Panc1 (cell line): ENCODE measurements around the gene ANTXR2. TPM values are rescaled to one million over a fixed set of nuclear protein-coding genes. Genes with fewer than 3 reads are reported as not detected.
A peak's percentile ranks its signal among the peaks of the same experiment; 100 is the strongest.
"Not testable (repeated sequence)": the region's sequence is repeated elsewhere in the genome, so short reads cannot be mapped to it uniquely, and the experiment has no call there.

Source experiments
- ATAC-seq: fragments of 200-7000 bp; cut with Tn5 transposase; 2 replicates; pipeline ENCODE4 v1.9.1; 2020; ENCODE audit warnings: mild to moderate bottlenecking, moderate library complexity
- Bru-seq: library from RNA; stranded (reverse); fragments of 400-500 nt; gene quantifications from one replicate; lab custom pipeline; 2021; lab: Mats Ljungman, UMichigan
- BruChase-seq, 2 experiments: library from RNA; stranded (reverse); fragments of 400-500 nt; gene quantifications; one replicate each; lab custom pipeline; 2021; lab: Mats Ljungman, UMichigan
- BruUV-seq: library from RNA; stranded (reverse); fragments of 400-500 nt; replicated peaks from 2 replicates; lab custom pipeline; 2021; lab: Mats Ljungman, UMichigan
- CTCF ChIA-PET: fragments of 300-600 bp; sonication (Branson Sonifier 250); formaldehyde crosslinking; loops from one replicate; lab custom pipeline; 2022; ENCODE audit warnings: antibody characterized with exemption; lab: Charles Lee
- POLR2A ChIA-PET: fragments of 300-600 bp; sonication (Branson Sonifier 250); formaldehyde crosslinking; loops from one replicate; lab custom pipeline; 2022; ENCODE audit warnings: antibody characterized with exemption; lab: Charles Lee
- DNase-seq: peaks from one replicate; pipeline ENCODE4 v3.0.0-alpha.2; 2010; ENCODE audit warnings: low read depth, low spot score
- H3K27ac ChIP-seq: 2 replicates; pipeline ENCODE4 v1.5.1; 2011; ENCODE audit warnings: mild to moderate bottlenecking, low read length, inconsistent platforms
- H3K27me3 ChIP-seq: fragments of 200-500 bp; sonication (Bioruptor generic); 2 replicates; pipeline ENCODE4 v1.6.0; 2014; ENCODE audit warnings: low read length, inconsistent platforms; ENCODE audit not compliant: control insufficient read depth, insufficient read depth
- H3K36me3 ChIP-seq: fragments of 200-500 bp; sonication (Bioruptor generic); 2 replicates; pipeline ENCODE4 v1.5.1; 2014; ENCODE audit warnings: inconsistent platforms, mild to moderate bottlenecking, low read length, moderate library complexity; ENCODE audit not compliant: control insufficient read depth, insufficient read depth
- H3K4me1 ChIP-seq: 2 replicates; pipeline ENCODE4 v1.5.1; 2011; ENCODE audit warnings: inconsistent platforms, mild to moderate bottlenecking, low read length, moderate library complexity; ENCODE audit not compliant: control insufficient read depth, insufficient read depth
- H3K4me3 ChIP-seq, 2 experiments: 2 replicates each; pipeline ENCODE4 v1.5.1; 2011 to 2012; ENCODE audit warnings: low read depth in 2 of 2, low read length in 2 of 2, mild to moderate bottlenecking in 2 of 2, inconsistent platforms in 1 of 2, moderate library complexity in 1 of 2
- H3K9me3 ChIP-seq: fragments of 200-500 bp; sonication (Bioruptor generic); 2 replicates; pipeline ENCODE4 v1.5.1; 2014; ENCODE audit warnings: low read depth, mild to moderate bottlenecking, inconsistent platforms, low read length, moderate library complexity; ENCODE audit not compliant: control insufficient read depth, insufficient read depth
- CTCF ChIP-seq: fragments of 450-650 bp; IDR thresholded peaks from 2 replicates; pipeline ENCODE4 v1.5.1; 2017; ENCODE audit warnings: mild to moderate bottlenecking
- POLR2AphosphoS5 ChIP-seq: IDR thresholded peaks from 2 replicates; pipeline ENCODE4 v1.6.1; 2012; ENCODE audit warnings: mild to moderate bottlenecking, low read depth, low read length, moderate library complexity
- SIN3A ChIP-seq: IDR thresholded peaks from 2 replicates; pipeline ENCODE4 v1.6.1; 2012; ENCODE audit warnings: low read depth, mild to moderate bottlenecking, low read length, moderate library complexity, borderline replicate concordance; ENCODE audit not compliant: insufficient read depth
- TCF7L2 ChIP-seq: IDR thresholded peaks from 2 replicates; pipeline ENCODE4 v1.6.1; 2011; ENCODE audit warnings: mild to moderate bottlenecking, low read depth, low read length, inconsistent platforms
- in situ Hi-C: cut with HindIII; loops from 2 replicates; pipeline ENCODE4 v1.10.0; 2016; ENCODE audit warnings: low sequenced_read_pairs, low pct_unique_long_range_greater_than_20kb
- intact Hi-C: fragments of 100-400 bp; cut with micrococcal nuclease; formaldehyde crosslinking; loops from one replicate; pipeline ENCODE4 v1.10.0; 2022; ENCODE audit not compliant: unreplicated experiment
- long read RNA-seq: library from polyadenylated mRNA; unstranded; transcript quantifications from one replicate; pipeline ENCODE4 v2.0.0, GENCODE V29; 2021; ENCODE audit not compliant: unreplicated experiment
- polyA plus RNA-seq: library from polyadenylated mRNA; unstranded; fragments of >200 nt; gene quantifications from one replicate; pipeline ENCODE4 v1.2.1, GENCODE V29; 2012; ENCODE audit warnings: missing spikeins; ENCODE audit not compliant: insufficient read length
- total RNA-seq: library from RNA; stranded (reverse); gene quantifications from one replicate; pipeline ENCODE4 v1.2.1, GENCODE V29; 2021; ENCODE audit not compliant: unreplicated experiment
- TF ChIP-seq, protein P1 (sequence below), 2 experiments: IDR thresholded peaks; 2 replicates each; pipeline ENCODE4 v1.6.1; 2011 to 2012; ENCODE audit warnings: low read depth in 2 of 2, control low read depth in 1 of 2, low read length in 1 of 2, mild to moderate bottlenecking in 1 of 2, moderate library complexity in 1 of 2; ENCODE audit not compliant: insufficient read depth in 1 of 2

The ANTXR2 gene
- 27.8 TPM for total RNA-seq
- 14.8 TPM for polyA plus RNA-seq
- Bru-seq, nascent RNA = percentile 81 among the genes with signal in this experiment
- BruChase-seq, experiment 1, labeled RNA remaining after a 2-hour chase = percentile 63 among the genes with signal in this experiment
- percentile 60 among the genes with signal in this experiment for BruChase-seq, experiment 2, labeled RNA remaining after a 6-hour chase
- long read RNA-seq, full-length matches to known transcripts = 58 of 86 reads
- long read RNA-seq, partial matches to known transcripts = 6 of 86 reads
- long read RNA-seq, other reads (novel, unspliced or antisense) = 22 of 86 reads

DNA sequence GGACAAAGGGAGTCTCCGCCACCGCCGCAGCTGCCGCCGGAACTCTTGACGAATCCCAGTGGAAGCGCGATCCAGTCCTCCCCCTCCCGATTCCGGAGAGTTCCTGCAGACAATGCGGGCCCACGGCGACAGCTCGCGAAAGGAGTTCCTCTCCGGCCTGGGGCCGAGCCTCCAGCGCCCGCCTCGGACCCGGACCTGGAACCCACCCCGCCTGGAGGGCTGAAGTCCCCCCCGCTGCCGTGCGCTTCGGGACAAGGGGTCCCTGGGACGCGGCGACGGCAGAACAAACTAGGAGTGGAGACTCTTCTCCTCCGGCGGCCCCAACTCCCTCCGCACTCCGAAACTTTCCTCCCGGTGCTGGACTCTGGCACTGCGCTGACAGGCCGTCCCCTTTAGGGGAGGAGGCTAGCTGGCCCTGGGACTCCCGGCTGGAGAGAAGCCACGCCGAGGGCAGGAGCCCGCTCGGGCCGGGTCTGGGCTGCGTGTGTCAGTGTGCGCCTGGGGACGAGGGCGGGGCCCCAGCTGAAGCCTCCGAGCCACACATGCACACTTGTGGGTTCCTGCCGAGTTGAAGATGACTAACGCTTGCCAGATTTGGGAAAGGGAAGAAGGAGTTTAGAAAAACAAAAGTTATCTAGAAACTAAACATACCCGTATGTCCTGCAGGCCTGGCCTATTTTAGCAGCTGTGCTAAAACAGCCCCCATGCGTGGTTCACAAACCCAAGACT, at the start of gene ANTXR2:
Gene ANTXR2, minus strand, starts transcription at position 486 of the 729 bp plus-strand sequence. CDS start 669 bp downstream, outside the sequence.
- peak; percentile 98 for ATAC-seq
- Histone ChIP-seq H3K9me3 (no peaks in the 10 kb centered on the region), H3K27me3 (no peaks in the 10 kb centered on the region), H3K4me1 (peaks cover 28% of the 10 kb centered on the region), H3K4me3 (peak within 1 kb of the TSS; percentile 85 to 93), H3K27ac (peak within 1 kb of the TSS; percentile 74), H3K36me3 (peaks cover 9% of the 10 kb centered on the region)
- in situ Hi-C loops = no loop called here
- BruUV-seq = no TSS peak
- TF ChIP-seq CTCF (no peak), SIN3A (no peak; the same call in 1 of the 2 replicates), TCF7L2 (no peak), POLR2AphosphoS5 (peak; percentile 47; the same call in 1 of the 2 replicates)
- TF ChIP-seq, protein P1, sequence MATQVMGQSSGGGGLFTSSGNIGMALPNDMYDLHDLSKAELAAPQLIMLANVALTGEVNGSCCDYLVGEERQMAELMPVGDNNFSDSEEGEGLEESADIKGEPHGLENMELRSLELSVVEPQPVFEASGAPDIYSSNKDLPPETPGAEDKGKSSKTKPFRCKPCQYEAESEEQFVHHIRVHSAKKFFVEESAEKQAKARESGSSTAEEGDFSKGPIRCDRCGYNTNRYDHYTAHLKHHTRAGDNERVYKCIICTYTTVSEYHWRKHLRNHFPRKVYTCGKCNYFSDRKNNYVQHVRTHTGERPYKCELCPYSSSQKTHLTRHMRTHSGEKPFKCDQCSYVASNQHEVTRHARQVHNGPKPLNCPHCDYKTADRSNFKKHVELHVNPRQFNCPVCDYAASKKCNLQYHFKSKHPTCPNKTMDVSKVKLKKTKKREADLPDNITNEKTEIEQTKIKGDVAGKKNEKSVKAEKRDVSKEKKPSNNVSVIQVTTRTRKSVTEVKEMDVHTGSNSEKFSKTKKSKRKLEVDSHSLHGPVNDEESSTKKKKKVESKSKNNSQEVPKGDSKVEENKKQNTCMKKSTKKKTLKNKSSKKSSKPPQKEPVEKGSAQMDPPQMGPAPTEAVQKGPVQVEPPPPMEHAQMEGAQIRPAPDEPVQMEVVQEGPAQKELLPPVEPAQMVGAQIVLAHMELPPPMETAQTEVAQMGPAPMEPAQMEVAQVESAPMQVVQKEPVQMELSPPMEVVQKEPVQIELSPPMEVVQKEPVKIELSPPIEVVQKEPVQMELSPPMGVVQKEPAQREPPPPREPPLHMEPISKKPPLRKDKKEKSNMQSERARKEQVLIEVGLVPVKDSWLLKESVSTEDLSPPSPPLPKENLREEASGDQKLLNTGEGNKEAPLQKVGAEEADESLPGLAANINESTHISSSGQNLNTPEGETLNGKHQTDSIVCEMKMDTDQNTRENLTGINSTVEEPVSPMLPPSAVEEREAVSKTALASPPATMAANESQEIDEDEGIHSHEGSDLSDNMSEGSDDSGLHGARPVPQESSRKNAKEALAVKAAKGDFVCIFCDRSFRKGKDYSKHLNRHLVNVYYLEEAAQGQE (IDR thresholded peaks at IDR 0.05; ENCODE audit: insufficient read depth in 1 of 2, low read depth in 2 of 2, low read length in 1 of 2) = no peak
- CTCF ChIA-PET = no interaction called here
- DNase-seq = no peak
- intact Hi-C loops = loop anchor here (5.0 kb wide), 1 partner anchor 109 kb away; no protein-coding TSS in a partner anchor
- POLR2A ChIA-PET = interaction anchor here (0.7 kb wide), 1 partner anchor 28 kb away, joined by 3 read pairs; no protein-coding TSS in a partner anchor

- in situ Hi-C loops, DNase-seq, H3K9me3 ChIP-seq, ATAC-seq, BruUV-seq, H3K27me3 ChIP-seq, POLR2A ChIA-PET, H3K4me1 ChIP-seq, intact Hi-C loops, H3K27ac ChIP-seq, H3K36me3 ChIP-seq, CTCF ChIA-PET, H3K4me3 ChIP-seq: not testable (repeated sequence)
Observed at GRCh38 chr4:80121815-80122214, 48.8 kb upstream of the ANTXR2 start.

DNA sequence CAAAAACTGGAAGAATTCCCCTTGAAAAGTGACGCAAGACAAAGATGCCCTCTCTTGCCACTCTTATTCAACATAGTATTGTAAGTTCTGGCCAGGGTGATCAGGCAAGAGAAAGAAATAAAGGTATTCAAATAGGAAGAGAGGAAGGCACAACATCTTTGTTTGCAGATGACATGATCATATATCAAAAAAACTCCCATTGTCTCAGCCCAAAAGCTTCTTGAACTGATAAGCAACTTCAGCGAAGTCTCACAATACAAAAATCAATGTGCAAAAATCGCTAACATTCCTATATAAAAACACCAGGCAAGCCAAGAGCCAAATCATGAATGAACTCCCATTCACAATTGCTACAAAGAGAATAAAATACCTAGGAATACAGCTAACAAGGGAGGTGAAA, 46.6 kb upstream of the ANTXR2 start:
- POLR2A ChIA-PET, H3K36me3 ChIP-seq, H3K9me3 ChIP-seq, BruUV-seq, H3K4me1 ChIP-seq, CTCF ChIA-PET, ATAC-seq, DNase-seq, H3K4me3 ChIP-seq, H3K27ac ChIP-seq, H3K27me3 ChIP-seq, in situ Hi-C loops, intact Hi-C loops: not testable (repeated sequence)
